OCI-LY1 (cell line): ENCODE results near the gene MYEOV.

Source experiments
- H2AFZ ChIP-seq: fragments of 200-600 bp; sonication (generic), shearing (Covaris generic); 2 replicates; pipeline ENCODE4 v1.6.0; 2014; ENCODE audit warnings: antibody characterized with exemption, mild to moderate bottlenecking, low read length
- H3F3A ChIP-seq: fragments of 200-600 bp; sonication (generic), shearing (Covaris generic); 2 replicates; pipeline ENCODE4 v1.6.0; 2014; ENCODE audit warnings: mild to moderate bottlenecking, antibody characterized with exemption, low read length, moderate library complexity; ENCODE audit not compliant: insufficient read depth
- H3K27ac ChIP-seq: fragments of 200-600 bp; sonication (generic); 2 replicates; pipeline ENCODE4 v1.5.1; 2014; ENCODE audit warnings: low read length, mixed run types, mild to moderate bottlenecking, low read depth; ENCODE audit not compliant: poor library complexity, severe bottlenecking
- H3K27me3 ChIP-seq: fragments of 200-600 bp; sonication (generic); 2 replicates; pipeline ENCODE4 v1.6.0; 2014; ENCODE audit warnings: antibody characterized with exemption, mild to moderate bottlenecking, low read length, moderate library complexity; ENCODE audit not compliant: insufficient read depth
- H3K36me3 ChIP-seq: fragments of 200-600 bp; sonication (generic); 2 replicates; pipeline ENCODE4 v1.6.1; 2014; ENCODE audit warnings: mild to moderate bottlenecking, antibody characterized with exemption, low read length, moderate library complexity, mixed read lengths; ENCODE audit not compliant: insufficient read depth
- H3K4me1 ChIP-seq: fragments of 200-600 bp; sonication (generic); 2 replicates; pipeline ENCODE4 v1.5.1; 2014; ENCODE audit warnings: mild to moderate bottlenecking, low read length, moderate library complexity; ENCODE audit not compliant: insufficient read depth, severe bottlenecking
- H3K4me2 ChIP-seq: fragments of 200-600 bp; sonication (generic), shearing (Covaris generic); 2 replicates; pipeline ENCODE4 v1.6.1; 2014; ENCODE audit warnings: low read length
- H3K4me3 ChIP-seq: fragments of 200-600 bp; sonication (generic); 2 replicates; pipeline ENCODE4 v1.5.1; 2014; ENCODE audit warnings: low read length, low read depth, mild to moderate bottlenecking, mixed read lengths; ENCODE audit not compliant: poor library complexity, severe bottlenecking
- H3K79me2 ChIP-seq: fragments of 200-600 bp; shearing (Covaris generic); 2 replicates; pipeline ENCODE4 v1.6.1; 2016; ENCODE audit warnings: mixed run types, low read length, mixed read lengths; ENCODE audit not compliant: insufficient read depth
- H3K9ac ChIP-seq: fragments of 200-600 bp; sonication (generic), shearing (Covaris generic); 2 replicates; pipeline ENCODE4 v1.6.1; 2014; ENCODE audit warnings: mild to moderate bottlenecking, low read length, mixed read lengths
- H3K9me2 ChIP-seq: fragments of 200-600 bp; sonication (generic), shearing (Covaris generic); 2 replicates; pipeline ENCODE4 v1.6.1; 2014; ENCODE audit warnings: low read depth, mild to moderate bottlenecking, low read length, mixed read lengths
- H3K9me3 ChIP-seq: fragments of 200-600 bp; shearing (Covaris generic); 2 replicates; pipeline ENCODE4 v1.6.1; 2014; ENCODE audit warnings: low read length, mixed read lengths
- H4K20me1 ChIP-seq: fragments of 200-600 bp; sonication (generic), shearing (Covaris generic); 2 replicates; pipeline ENCODE4 v1.6.0; 2016; ENCODE audit warnings: mild to moderate bottlenecking, low read length; ENCODE audit not compliant: insufficient read depth
- EZH2 ChIP-seq: fragments of 200-600 bp; sonication (generic), shearing (Covaris generic); IDR thresholded peaks from 2 replicates; pipeline ENCODE4 v1.8.0; 2017; ENCODE audit warnings: borderline replicate concordance, mixed run types, mild to moderate bottlenecking, antibody characterized with exemption, low read length, moderate library complexity, mixed read lengths
- TF ChIP-seq, protein P1 (sequence below): fragments of 200-600 bp; sonication (generic), shearing (Covaris generic); IDR thresholded peaks from 2 replicates; pipeline ENCODE4 v1.5.1; 2017; ENCODE audit warnings: mild to moderate bottlenecking, antibody characterized with exemption, low read length, moderate library complexity, mixed read lengths

MYEOV gene

DNA sequence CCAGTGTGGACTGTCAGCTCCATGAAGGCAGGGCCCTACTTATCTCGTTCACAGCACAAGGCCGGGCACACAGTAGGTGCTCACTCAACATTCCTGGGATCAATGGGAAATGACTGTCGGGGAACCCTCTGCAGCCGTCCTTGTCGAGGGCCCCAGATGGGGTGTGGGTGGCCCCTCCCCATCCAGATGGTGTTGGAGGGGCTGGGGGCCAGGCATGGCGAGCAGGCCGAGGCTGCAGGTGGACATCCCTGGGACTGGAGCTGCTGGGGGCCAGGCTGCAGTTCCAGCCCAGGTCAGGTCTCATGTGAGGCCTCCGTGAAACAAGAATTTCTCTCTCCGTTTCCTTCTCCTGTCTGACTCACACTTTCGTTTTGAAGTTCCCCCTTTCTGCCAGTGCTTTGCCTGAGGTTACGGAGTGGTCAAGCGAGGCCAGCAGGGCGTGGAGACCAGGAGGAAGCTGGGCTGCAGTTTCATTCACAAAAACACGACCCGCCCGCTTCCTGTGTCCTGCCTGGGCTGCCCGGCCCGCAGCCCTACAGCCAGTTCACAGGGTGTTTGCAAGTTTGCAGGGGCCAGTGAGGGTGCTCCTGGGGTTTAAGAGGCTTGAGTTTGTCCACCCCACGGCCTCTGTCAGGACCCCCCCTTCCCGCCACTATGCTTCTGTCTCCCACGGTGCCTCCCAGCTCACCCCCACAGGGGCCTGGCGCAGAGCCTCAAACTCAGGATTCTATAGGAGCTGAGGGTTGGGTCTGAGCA, 4.5 kb downstream of the MYEOV start:
- Histone ChIP-seq H2AFZ (no peak overlapping the region), H3K4me3 (no peak overlapping the region), H3K4me2 (peak overlapping the region; percentile 37; the same call in 1 of the 2 replicates), H4K20me1 (no peaks in the 10 kb centered on the region), H3K36me3 (no peaks in the 10 kb centered on the region), H3K79me2 (no peaks in the 10 kb centered on the region), H3K27ac (no peak overlapping the region), H3K27me3 (peaks cover 9% of the 10 kb centered on the region; the same call in 1 of the 2 replicates), H3K9ac (no peak overlapping the region), H3K9me2 (no peaks in the 10 kb centered on the region), H3K4me1 (peaks cover 17% of the 10 kb centered on the region), H3K9me3 (no peaks in the 10 kb centered on the region), H3F3A (no peaks in the 10 kb centered on the region)
- TF ChIP-seq EZH2: no peak
- TF ChIP-seq, protein P1, sequence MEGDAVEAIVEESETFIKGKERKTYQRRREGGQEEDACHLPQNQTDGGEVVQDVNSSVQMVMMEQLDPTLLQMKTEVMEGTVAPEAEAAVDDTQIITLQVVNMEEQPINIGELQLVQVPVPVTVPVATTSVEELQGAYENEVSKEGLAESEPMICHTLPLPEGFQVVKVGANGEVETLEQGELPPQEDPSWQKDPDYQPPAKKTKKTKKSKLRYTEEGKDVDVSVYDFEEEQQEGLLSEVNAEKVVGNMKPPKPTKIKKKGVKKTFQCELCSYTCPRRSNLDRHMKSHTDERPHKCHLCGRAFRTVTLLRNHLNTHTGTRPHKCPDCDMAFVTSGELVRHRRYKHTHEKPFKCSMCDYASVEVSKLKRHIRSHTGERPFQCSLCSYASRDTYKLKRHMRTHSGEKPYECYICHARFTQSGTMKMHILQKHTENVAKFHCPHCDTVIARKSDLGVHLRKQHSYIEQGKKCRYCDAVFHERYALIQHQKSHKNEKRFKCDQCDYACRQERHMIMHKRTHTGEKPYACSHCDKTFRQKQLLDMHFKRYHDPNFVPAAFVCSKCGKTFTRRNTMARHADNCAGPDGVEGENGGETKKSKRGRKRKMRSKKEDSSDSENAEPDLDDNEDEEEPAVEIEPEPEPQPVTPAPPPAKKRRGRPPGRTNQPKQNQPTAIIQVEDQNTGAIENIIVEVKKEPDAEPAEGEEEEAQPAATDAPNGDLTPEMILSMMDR: no peak

- no peaks in the 10 kb centered on the region for H4K20me1 ChIP-seq
- H3K9me3 ChIP-seq: no peaks in the 10 kb centered on the region
- H3F3A ChIP-seq: no peaks in the 10 kb centered on the region
- no peak overlapping the region for H2AFZ ChIP-seq
- H3K4me2 ChIP-seq: no peak overlapping the region
- peaks cover 9% of the 10 kb centered on the region; the same call in 1 of the 2 replicates for H3K27me3 ChIP-seq
- H3K9ac ChIP-seq: no peak overlapping the region
- H3K79me2 ChIP-seq: no peaks in the 10 kb centered on the region
- TF ChIP-seq, protein P1: no peak
- no peak for TF ChIP-seq EZH2
- H3K27ac ChIP-seq: no peak overlapping the region
- H3K9me2 ChIP-seq: no peaks in the 10 kb centered on the region
- H3K4me3 ChIP-seq: no peak overlapping the region
- H3K4me1 ChIP-seq: peaks cover 17% of the 10 kb centered on the region
- no peaks in the 10 kb centered on the region for H3K36me3 ChIP-seq
Observed at GRCh38 chr11:69299023-69299461, 5.1 kb downstream of the MYEOV start.

GRCh38 chr11:69299572-69299971, 5.6 kb downstream of the MYEOV start:
- Histone ChIP-seq H3K9me2 (no peaks in the 10 kb centered on the region), H3K36me3 (no peaks in the 10 kb centered on the region), H3F3A (no peaks in the 10 kb centered on the region), H3K4me1 (peaks cover 17% of the 10 kb centered on the region), H3K9me3 (no peaks in the 10 kb centered on the region), H3K4me2 (no peak overlapping the region), H2AFZ (no peak overlapping the region), H4K20me1 (no peaks in the 10 kb centered on the region), H3K27ac (no peak overlapping the region), H3K79me2 (no peaks in the 10 kb centered on the region), H3K27me3 (peaks cover 9% of the 10 kb centered on the region; the same call in 1 of the 2 replicates), H3K9ac (no peak overlapping the region), H3K4me3 (no peak overlapping the region)
- TF ChIP-seq EZH2: no peak
- TF ChIP-seq, protein P1: no peak
